Lower leg skin (tissue), 3 donors: ENCODE data around the gene CFAP69.

Experiments
- POLR2A ChIP-seq, 2 donors: fragments of 450-650 bp; IDR thresholded peaks; one replicate each; pipeline ENCODE4 v1.6.1; 2016 to 2017; ENCODE audit warnings: antibody characterized with exemption in 2 of 2, mild to moderate bottlenecking in 1 of 2, moderate library complexity in 1 of 2
- TF ChIP-seq, protein P1 (sequence below), 3 donors: fragments of 450-650 bp; IDR thresholded peaks; one replicate each; pipeline ENCODE4 v1.5.1; 2016; ENCODE audit warnings: antibody characterized with exemption in 3 of 3, mild to moderate bottlenecking in 3 of 3, moderate library complexity in 2 of 3

DNA sequence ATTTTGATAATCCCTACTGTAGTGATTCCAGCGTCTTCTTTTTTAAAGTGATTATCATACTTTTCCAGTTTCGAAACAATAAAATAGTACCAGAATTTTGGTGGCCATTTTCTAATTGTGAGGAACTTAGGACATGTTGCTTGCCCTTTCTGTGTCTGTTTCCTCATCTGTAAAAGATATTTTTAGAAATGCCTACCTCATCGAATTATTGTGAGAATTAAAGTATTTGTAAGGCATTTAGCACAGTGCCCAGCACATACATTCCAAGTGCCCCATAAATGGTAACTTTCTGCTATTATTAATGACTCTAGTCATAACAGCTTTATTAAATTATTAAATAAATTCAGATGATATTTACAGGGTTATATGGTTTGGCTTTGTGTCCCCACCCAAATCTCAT is 3.7 kb downstream of the CFAP69 start:
- TF ChIP-seq, protein P1, sequence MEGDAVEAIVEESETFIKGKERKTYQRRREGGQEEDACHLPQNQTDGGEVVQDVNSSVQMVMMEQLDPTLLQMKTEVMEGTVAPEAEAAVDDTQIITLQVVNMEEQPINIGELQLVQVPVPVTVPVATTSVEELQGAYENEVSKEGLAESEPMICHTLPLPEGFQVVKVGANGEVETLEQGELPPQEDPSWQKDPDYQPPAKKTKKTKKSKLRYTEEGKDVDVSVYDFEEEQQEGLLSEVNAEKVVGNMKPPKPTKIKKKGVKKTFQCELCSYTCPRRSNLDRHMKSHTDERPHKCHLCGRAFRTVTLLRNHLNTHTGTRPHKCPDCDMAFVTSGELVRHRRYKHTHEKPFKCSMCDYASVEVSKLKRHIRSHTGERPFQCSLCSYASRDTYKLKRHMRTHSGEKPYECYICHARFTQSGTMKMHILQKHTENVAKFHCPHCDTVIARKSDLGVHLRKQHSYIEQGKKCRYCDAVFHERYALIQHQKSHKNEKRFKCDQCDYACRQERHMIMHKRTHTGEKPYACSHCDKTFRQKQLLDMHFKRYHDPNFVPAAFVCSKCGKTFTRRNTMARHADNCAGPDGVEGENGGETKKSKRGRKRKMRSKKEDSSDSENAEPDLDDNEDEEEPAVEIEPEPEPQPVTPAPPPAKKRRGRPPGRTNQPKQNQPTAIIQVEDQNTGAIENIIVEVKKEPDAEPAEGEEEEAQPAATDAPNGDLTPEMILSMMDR (IDR thresholded peaks at IDR 0.05), result no peak
- no peak for TF ChIP-seq POLR2A (IDR thresholded peaks at IDR 0.05)
